Natural killer cell (primary cell): ENCODE data around the gene SLC35G3. TPM values are rescaled to one million over a fixed set of nuclear protein-coding genes. Genes with fewer than 3 reads are reported as not detected.

Source experiments
- ATAC-seq, 3 donors: fragments of 150-1000 bp in 2 of 3; fragments of 200-7000 bp in 1 of 3; cut with Tn5 transposase; 1 replicate in 1 of 3; 2 replicates in 2 of 3; pipeline ENCODE4 v1.10.0; 2021; ENCODE audit warnings: mild to moderate bottlenecking in 2 of 3, moderate library complexity in 2 of 3
- DNase-seq, 2 donors: peaks; one replicate each; pipeline versions ENCODE4 v3.0.0 to v3.0.0-alpha.2; 2013 to 2021; ENCODE audit warnings: mixed read lengths in 1 of 2
- H3K27ac ChIP-seq: one replicate; pipeline ENCODE4 v1.5.1; 2013; ENCODE audit warnings: mild to moderate bottlenecking, low read length
- H3K27me3 ChIP-seq: one replicate; pipeline ENCODE4 v1.6.1; 2013; ENCODE audit warnings: low read length; ENCODE audit not compliant: control insufficient read depth, insufficient read depth
- H3K36me3 ChIP-seq: one replicate; pipeline ENCODE4 v1.6.1; 2013; ENCODE audit warnings: low read length; ENCODE audit not compliant: control insufficient read depth, insufficient read depth
- H3K4me1 ChIP-seq: one replicate; pipeline ENCODE4 v1.6.1; 2013; ENCODE audit warnings: low read length; ENCODE audit not compliant: control insufficient read depth, insufficient read depth
- H3K4me3 ChIP-seq: one replicate; pipeline ENCODE4 v1.5.1; 2013; ENCODE audit warnings: low read length
- H3K9me3 ChIP-seq: one replicate; pipeline ENCODE4 v1.6.1; 2013; ENCODE audit warnings: low read length; ENCODE audit not compliant: control insufficient read depth, insufficient read depth
- H3K27ac Mint-ChIP-seq, 2 donors: one replicate each; pipeline ENCODE4 v1.8.0; 2022; ENCODE audit warnings: mild to moderate bottlenecking in 2 of 2, mixed read lengths in 2 of 2, moderate library complexity in 1 of 2
- H3K27me3 Mint-ChIP-seq, 2 donors: one replicate each; pipeline ENCODE4 v1.8.0; 2022; ENCODE audit warnings: low read depth in 2 of 2, mixed read lengths in 2 of 2
- H3K36me3 Mint-ChIP-seq: one replicate; pipeline ENCODE4 v1.8.0; 2022; ENCODE audit warnings: mixed read lengths
- H3K4me1 Mint-ChIP-seq, 2 donors: one replicate each; pipeline ENCODE4 v1.8.0; 2022; ENCODE audit warnings: mixed read lengths in 2 of 2
- H3K4me3 Mint-ChIP-seq: one replicate; pipeline ENCODE4 v1.8.0; 2022; ENCODE audit warnings: mild to moderate bottlenecking, moderate library complexity, mixed read lengths
- H3K9me3 Mint-ChIP-seq, 2 donors: one replicate each; pipeline ENCODE4 v1.8.0; 2022; ENCODE audit warnings: mixed read lengths in 2 of 2
- WGBS: methylation state at CpG from one replicate; pipeline ENCODE4 v1.1.7; 2013; ENCODE audit warnings: missing lambda C conversion rate; ENCODE audit not compliant: insufficient coverage; 5-methylcytosine and 5-hydroxymethylcytosine counted together
- intact Hi-C: fragments of 100-400 bp; cut with micrococcal nuclease; formaldehyde crosslinking; loops from one replicate; pipeline ENCODE4 v1.14.2; 2022
- total RNA-seq, 4 donors: library from RNA; stranded (reverse); fragments of 120-200 nt in 1 of 4; gene quantifications; one replicate each; pipeline versions ENCODE4 v1.2.3 to v1.2.4, GENCODE V29; 2013 to 2022
- TF ChIP-seq, protein P1 (sequence below): fragments of 200-600 bp; IDR thresholded peaks from one replicate; pipeline ENCODE4 v1.8.0; 2022; ENCODE audit warnings: antibody characterized with exemption

Gene SLC35G3
- total RNA-seq, 3 donors from 2014 or later (not counting 1 experiment from before 2014, with no cell fraction given): not detected

- no peak for DNase-seq
- H3K27me3 Mint-ChIP-seq: no peaks in the 10 kb centered on the region
- intact Hi-C loops: loop anchor here (5.0 kb wide), 2 partner anchors 268 to 283 kb away; partner anchors contain the start of genes SLFN12 and SLFN13
Measured at GRCh38 chr17:35163886-35164285, 30.3 kb downstream of the SLC35G3 start.

GRCh38 chr17:35162755-35163154, 31.4 kb downstream of the SLC35G3 start:
- Histone ChIP-seq H3K27ac (peak overlapping the region; percentile 85), H3K9me3 (no peaks in the 10 kb centered on the region), H3K27me3 (no peaks in the 10 kb centered on the region), H3K4me3 (no peak overlapping the region), H3K4me1 (peaks cover 40% of the 10 kb centered on the region), H3K36me3 (no peaks in the 10 kb centered on the region)
- TF ChIP-seq, protein P1, sequence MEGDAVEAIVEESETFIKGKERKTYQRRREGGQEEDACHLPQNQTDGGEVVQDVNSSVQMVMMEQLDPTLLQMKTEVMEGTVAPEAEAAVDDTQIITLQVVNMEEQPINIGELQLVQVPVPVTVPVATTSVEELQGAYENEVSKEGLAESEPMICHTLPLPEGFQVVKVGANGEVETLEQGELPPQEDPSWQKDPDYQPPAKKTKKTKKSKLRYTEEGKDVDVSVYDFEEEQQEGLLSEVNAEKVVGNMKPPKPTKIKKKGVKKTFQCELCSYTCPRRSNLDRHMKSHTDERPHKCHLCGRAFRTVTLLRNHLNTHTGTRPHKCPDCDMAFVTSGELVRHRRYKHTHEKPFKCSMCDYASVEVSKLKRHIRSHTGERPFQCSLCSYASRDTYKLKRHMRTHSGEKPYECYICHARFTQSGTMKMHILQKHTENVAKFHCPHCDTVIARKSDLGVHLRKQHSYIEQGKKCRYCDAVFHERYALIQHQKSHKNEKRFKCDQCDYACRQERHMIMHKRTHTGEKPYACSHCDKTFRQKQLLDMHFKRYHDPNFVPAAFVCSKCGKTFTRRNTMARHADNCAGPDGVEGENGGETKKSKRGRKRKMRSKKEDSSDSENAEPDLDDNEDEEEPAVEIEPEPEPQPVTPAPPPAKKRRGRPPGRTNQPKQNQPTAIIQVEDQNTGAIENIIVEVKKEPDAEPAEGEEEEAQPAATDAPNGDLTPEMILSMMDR: no peak
- Mint-ChIP-seq H3K27ac (peak overlapping the region; percentile 84 to 87), H3K9me3 (no peaks in the 10 kb centered on the region), H3K4me1 (peaks cover 37 to 43% of the 10 kb centered on the region in 2 donors), H3K36me3 (no peaks in the 10 kb centered on the region), H3K4me3 (peak overlapping the region; percentile 10), H3K27me3 (no peaks in the 10 kb centered on the region)
- WGBS: 95% methylated on average over 4 of the region's 4 CpGs
- intact Hi-C loops: loop anchor here (5.0 kb wide), 2 partner anchors 270 to 285 kb away; partner anchors contain the start of genes SLFN12 and SLFN13
- DNase-seq: no peak
- no peak for ATAC-seq

More at GRCh38 chr17:35163886-35164285, 30.3 kb downstream of the SLC35G3 start:
- Mint-ChIP-seq H3K9me3 (no peaks in the 10 kb centered on the region), H3K4me3 (no peak overlapping the region), H3K36me3 (no peaks in the 10 kb centered on the region), H3K27ac (peak overlapping the region in 1 of 2 donors; percentile 87), H3K4me1 (peaks cover 37 to 43% of the 10 kb centered on the region in 2 donors)
- no peaks in the 10 kb centered on the region for H3K36me3 ChIP-seq
- TF ChIP-seq, protein P1: no peak
- no peak overlapping the region for H3K4me3 ChIP-seq
- H3K9me3 ChIP-seq: no peaks in the 10 kb centered on the region
- no peak overlapping the region for H3K27ac ChIP-seq
- H3K4me1 ChIP-seq: peaks cover 40% of the 10 kb centered on the region
- 97% methylated on average over 7 of the region's 7 CpGs for WGBS
- ATAC-seq: no peak
- no peaks in the 10 kb centered on the region for H3K27me3 ChIP-seq

- peak overlapping the region; percentile 85 for H3K27ac ChIP-seq
Measured at GRCh38 chr17:35161281-35161761, 32.9 kb downstream of the SLC35G3 start.

More at GRCh38 chr17:35161281-35161761, 32.9 kb downstream of the SLC35G3 start:
- H3K4me1 Mint-ChIP-seq: peaks cover 37 to 43% of the 10 kb centered on the region in 2 donors
- peak; percentile 69 to 81 (median 77) for ATAC-seq
- TF ChIP-seq, protein P1: no peak
- H3K4me3 Mint-ChIP-seq: peak overlapping the region; percentile 79
- no peaks in the 10 kb centered on the region for H3K36me3 ChIP-seq
- H3K36me3 Mint-ChIP-seq: no peaks in the 10 kb centered on the region
- peak overlapping the region; percentile 14 for H3K4me3 ChIP-seq
- DNase-seq: peak; percentile 37 to 74
- no peaks in the 10 kb centered on the region for H3K27me3 Mint-ChIP-seq
- no peaks in the 10 kb centered on the region for H3K27me3 ChIP-seq
- H3K9me3 ChIP-seq: no peaks in the 10 kb centered on the region
- peak overlapping the region; percentile 84 to 87 for H3K27ac Mint-ChIP-seq
- peaks cover 40% of the 10 kb centered on the region for H3K4me1 ChIP-seq
- H3K9me3 Mint-ChIP-seq: no peaks in the 10 kb centered on the region
- WGBS: 31% methylated on average over 3 of the region's 3 CpGs
- intact Hi-C loops: loop anchor here (1.0 to 5.0 kb wide), 4 partner anchors 53 to 286 kb away; partner anchors contain the start of genes SLFN12 and SLFN13
